ENCODE measurements around the gene SPRYD3. TPM values are rescaled to one million over a fixed set of nuclear protein-coding genes. Genes with fewer than 3 reads are reported as not detected.

The SPRYD3 gene
- total and polyA plus RNA-seq, 2 donors, result 9.1 to 17.3 TPM

DNA sequence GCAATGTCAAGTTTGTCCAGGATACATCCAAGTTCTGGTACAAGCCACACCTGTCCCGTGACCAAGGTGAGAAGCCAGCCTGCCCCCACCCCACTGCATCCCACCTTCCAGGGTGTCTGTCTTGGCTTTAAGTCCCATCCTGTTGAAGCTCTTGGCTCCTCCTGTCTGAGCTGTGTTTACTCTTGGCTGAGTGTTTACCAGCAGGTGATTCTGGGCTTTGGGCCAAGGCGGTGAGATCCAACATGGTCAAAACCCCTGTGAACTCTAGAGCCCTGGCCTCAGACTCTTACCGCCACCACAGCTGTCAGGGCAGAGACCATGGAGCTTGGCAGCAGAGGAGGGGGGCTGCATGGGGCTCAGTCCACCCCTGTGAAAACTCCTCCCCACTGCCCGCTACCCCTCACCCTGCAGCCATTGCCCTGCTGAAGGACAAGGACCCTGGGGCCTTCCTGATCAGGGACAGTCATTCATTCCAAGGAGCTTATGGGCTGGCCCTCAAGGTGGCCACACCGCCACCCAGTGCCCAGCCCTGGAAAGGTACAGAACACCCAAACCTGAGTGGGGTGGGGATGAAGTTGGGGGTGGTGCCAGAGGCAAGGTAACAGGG, 17.7 kb downstream of the SPRYD3 start:
- no peak for DNase-seq (ENCODE audit: low read depth in 6 of 9, low spot score in 9 of 9)
- WGBS, result 93% methylated on average over 5 of the region's 5 CpGs
- Histone ChIP-seq H3K27me3 (ENCODE audit: control insufficient read depth in 2 of 2, insufficient read depth in 1 of 2, low read length in 1 of 2) (no peaks in the 10 kb centered on the region), H3K4me3 (ENCODE audit: low read length in 2 of 2) (no peak overlapping the region), H3K36me3 (ENCODE audit: control insufficient read depth in 2 of 2, insufficient read depth in 2 of 2, low read length in 1 of 2) (peaks cover 16 to 29% of the 10 kb centered on the region in 2 donors), H3K4me1 (ENCODE audit: control insufficient read depth in 2 of 2, insufficient read depth in 2 of 2, low read length in 2 of 2) (peaks cover 0 to 11% of the 10 kb centered on the region in 2 donors), H3K9me3 (ENCODE audit: control insufficient read depth in 2 of 2, insufficient read depth in 1 of 2, low read length in 1 of 2) (no peaks in the 10 kb centered on the region), H3K27ac (ENCODE audit: low read depth in 1 of 2, low read length in 1 of 2) (no peak overlapping the region)

DNA sequence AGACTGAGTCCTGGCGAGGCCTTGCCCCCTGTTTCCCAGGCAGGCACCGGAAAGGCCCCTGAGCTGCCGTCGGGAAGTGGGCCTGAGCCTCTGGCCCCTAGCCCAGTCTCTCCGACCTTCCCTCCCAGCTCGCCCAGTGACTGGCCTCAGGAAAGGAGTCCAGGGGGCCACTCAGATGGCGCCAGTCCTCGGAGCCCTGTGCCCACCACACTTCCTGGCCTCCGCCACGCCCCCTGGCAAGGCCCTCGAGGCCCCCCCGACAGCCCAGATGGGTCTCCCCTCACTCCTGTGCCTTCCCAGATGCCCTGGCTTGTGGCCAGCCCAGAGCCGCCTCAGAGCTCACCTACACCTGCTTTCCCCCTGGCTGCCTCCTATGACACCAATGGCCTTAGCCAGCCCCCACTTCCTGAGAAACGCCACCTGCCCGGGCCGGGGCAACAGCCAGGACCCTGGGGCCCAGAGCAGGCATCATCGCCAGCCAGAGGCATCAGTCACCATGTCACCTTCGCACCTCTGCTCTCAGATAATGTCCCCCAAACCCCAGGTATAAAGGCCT, 18.4 kb downstream of the SPRYD3 start:
- DNase-seq (ENCODE audit: low read depth in 6 of 9, low spot score in 9 of 9), result no peak
- Histone ChIP-seq H3K9me3 (ENCODE audit: control insufficient read depth in 2 of 2, insufficient read depth in 1 of 2, low read length in 1 of 2) (no peaks in the 10 kb centered on the region), H3K27me3 (ENCODE audit: control insufficient read depth in 2 of 2, insufficient read depth in 1 of 2, low read length in 1 of 2) (no peaks in the 10 kb centered on the region), H3K27ac (ENCODE audit: low read depth in 1 of 2, low read length in 1 of 2) (no peak overlapping the region), H3K36me3 (ENCODE audit: control insufficient read depth in 2 of 2, insufficient read depth in 2 of 2, low read length in 1 of 2) (peaks cover 15 to 23% of the 10 kb centered on the region in 2 donors), H3K4me3 (ENCODE audit: low read length in 2 of 2) (no peak overlapping the region), H3K4me1 (ENCODE audit: control insufficient read depth in 2 of 2, insufficient read depth in 2 of 2, low read length in 2 of 2) (peaks cover 0 to 4% of the 10 kb centered on the region in 2 donors)
- WGBS, result 76% methylated on average over 18 of the region's 18 CpGs

DNA sequence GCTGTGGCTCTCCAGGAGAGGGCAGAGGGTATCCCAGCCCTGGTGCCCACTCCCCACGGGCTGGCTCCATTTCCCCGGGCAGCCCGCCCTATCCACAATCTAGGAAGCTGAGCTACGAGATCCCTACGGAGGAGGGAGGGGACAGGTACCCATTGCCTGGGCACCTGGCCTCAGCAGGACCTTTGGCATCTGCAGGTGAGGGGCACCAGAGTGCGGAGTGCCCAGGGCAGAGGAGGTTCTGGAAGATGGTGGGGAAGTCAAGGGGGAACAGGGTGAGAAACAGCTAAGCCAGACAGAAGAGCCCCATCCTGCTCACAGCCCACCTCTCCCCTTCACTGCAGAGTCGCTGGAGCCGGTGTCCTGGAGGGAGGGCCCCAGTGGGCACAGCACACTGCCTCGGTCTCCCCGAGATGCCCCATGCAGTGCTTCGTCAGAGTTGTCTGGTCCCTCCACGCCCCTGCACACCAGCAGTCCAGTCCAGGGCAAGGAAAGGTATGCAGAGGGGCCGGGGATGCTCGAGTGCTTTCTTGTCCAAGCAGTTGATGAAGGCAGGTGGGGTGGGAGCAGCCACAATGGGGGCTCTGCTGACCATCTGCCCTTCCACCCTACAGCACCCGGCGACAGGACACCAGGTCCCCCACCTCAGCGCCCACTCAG, 19.0 kb downstream of the SPRYD3 start:
- WGBS, result 93% methylated on average over 17 of the region's 17 CpGs
- H3K36me3 ChIP-seq (ENCODE audit: control insufficient read depth in 2 of 2, insufficient read depth in 2 of 2, low read length in 1 of 2), result peaks cover 10 to 17% of the 10 kb centered on the region in 2 donors
- DNase-seq (ENCODE audit: low read depth in 6 of 9, low spot score in 9 of 9), result no peak
- no peaks in the 10 kb centered on the region for H3K9me3 ChIP-seq (ENCODE audit: control insufficient read depth in 2 of 2, insufficient read depth in 1 of 2, low read length in 1 of 2)
- H3K4me1 ChIP-seq (ENCODE audit: control insufficient read depth in 2 of 2, insufficient read depth in 2 of 2, low read length in 2 of 2), result peaks cover 0 to 4% of the 10 kb centered on the region in 2 donors
- no peaks in the 10 kb centered on the region for H3K27me3 ChIP-seq (ENCODE audit: control insufficient read depth in 2 of 2, insufficient read depth in 1 of 2, low read length in 1 of 2)
- no peak overlapping the region for H3K4me3 ChIP-seq (ENCODE audit: low read length in 2 of 2)
- H3K27ac ChIP-seq (ENCODE audit: low read depth in 1 of 2, low read length in 1 of 2), result no peak overlapping the region

DNA sequence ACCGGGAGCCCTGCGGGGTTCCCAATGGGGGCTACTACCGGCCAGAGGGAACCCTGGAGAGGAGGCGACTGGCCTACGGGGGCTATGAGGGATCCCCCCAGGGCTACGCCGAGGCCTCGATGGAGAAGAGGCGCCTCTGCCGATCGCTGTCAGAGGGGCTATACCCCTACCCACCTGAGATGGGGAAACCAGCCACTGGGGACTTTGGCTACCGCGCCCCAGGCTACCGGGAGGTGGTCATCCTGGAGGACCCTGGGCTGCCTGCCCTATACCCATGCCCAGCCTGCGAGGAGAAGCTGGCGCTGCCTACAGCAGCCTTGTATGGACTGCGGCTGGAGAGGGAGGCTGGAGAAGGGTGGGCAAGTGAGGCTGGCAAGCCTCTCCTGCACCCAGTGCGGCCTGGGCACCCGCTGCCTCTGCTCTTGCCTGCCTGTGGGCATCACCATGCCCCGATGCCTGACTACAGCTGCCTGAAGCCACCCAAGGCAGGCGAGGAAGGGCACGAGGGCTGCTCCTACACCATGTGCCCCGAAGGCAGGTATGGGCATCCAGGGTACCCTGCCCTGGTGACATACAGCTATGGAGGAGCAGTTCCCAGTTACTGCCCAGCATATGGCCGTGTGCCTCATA, 19.6 kb downstream of the SPRYD3 start:
- Histone ChIP-seq H3K4me1 (ENCODE audit: control insufficient read depth in 2 of 2, insufficient read depth in 2 of 2, low read length in 2 of 2) (peaks cover 0 to 5% of the 10 kb centered on the region in 2 donors), H3K9me3 (ENCODE audit: control insufficient read depth in 2 of 2, insufficient read depth in 1 of 2, low read length in 1 of 2) (no peaks in the 10 kb centered on the region), H3K27me3 (ENCODE audit: control insufficient read depth in 2 of 2, insufficient read depth in 1 of 2, low read length in 1 of 2) (no peaks in the 10 kb centered on the region), H3K36me3 (ENCODE audit: control insufficient read depth in 2 of 2, insufficient read depth in 2 of 2, low read length in 1 of 2) (peaks cover 6 to 10% of the 10 kb centered on the region in 2 donors), H3K27ac (ENCODE audit: low read depth in 1 of 2, low read length in 1 of 2) (no peak overlapping the region), H3K4me3 (ENCODE audit: low read length in 2 of 2) (no peak overlapping the region)
- DNase-seq (ENCODE audit: low read depth in 6 of 9, low spot score in 9 of 9), result no peak
- 96% methylated on average over 24 of the region's 24 CpGs for WGBS

DNA sequence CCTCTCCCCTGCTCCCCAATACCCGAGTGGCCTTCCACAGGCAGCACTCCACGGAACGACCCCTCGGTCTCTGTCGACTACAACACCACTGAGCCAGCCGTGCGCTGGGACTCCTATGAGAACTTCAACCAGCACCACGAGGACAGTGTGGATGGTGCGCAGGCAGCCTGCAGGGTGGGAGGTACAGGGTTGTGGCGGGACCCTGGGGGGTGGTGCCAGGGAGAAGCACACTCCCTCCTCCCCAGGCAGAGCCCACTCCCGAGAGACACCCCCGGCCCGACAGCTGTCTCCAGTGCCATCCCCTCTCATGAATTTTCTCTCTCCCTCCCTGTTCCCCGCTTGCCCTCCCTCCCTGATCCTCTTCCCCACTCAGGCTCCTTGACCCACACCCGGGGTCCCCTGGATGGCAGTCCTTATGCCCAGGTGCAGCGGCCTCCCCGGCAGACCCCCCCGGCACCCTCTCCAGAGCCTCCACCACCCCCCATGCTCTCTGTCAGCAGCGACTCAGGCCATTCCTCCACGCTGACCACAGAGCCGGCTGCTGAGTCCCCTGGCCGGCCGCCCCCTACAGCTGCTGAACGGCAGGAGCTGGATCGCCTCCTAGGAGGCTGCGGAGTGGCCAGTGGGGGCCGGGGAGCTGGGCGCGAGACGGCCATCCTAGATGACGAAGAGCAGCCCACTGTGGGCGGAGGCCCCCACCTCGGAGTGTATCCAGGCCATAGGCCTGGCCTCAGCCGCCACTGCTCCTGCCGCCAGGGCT, 20.3 kb downstream of the SPRYD3 start:
- Histone ChIP-seq H3K27me3 (ENCODE audit: control insufficient read depth in 2 of 2, insufficient read depth in 1 of 2, low read length in 1 of 2) (peaks cover 0 to 4% of the 10 kb centered on the region in 2 donors), H3K4me1 (ENCODE audit: control insufficient read depth in 2 of 2, insufficient read depth in 2 of 2, low read length in 2 of 2) (peaks cover 0 to 10% of the 10 kb centered on the region in 2 donors), H3K9me3 (ENCODE audit: control insufficient read depth in 2 of 2, insufficient read depth in 1 of 2, low read length in 1 of 2) (no peaks in the 10 kb centered on the region), H3K36me3 (ENCODE audit: control insufficient read depth in 2 of 2, insufficient read depth in 2 of 2, low read length in 1 of 2) (peaks cover 3 to 4% of the 10 kb centered on the region in 2 donors), H3K27ac (ENCODE audit: low read depth in 1 of 2, low read length in 1 of 2) (no peak overlapping the region), H3K4me3 (ENCODE audit: low read length in 2 of 2) (no peak overlapping the region)
- 95% methylated on average over 35 of the region's 35 CpGs for WGBS
- no peak for DNase-seq (ENCODE audit: low read depth in 6 of 9, low spot score in 9 of 9)

DNA sequence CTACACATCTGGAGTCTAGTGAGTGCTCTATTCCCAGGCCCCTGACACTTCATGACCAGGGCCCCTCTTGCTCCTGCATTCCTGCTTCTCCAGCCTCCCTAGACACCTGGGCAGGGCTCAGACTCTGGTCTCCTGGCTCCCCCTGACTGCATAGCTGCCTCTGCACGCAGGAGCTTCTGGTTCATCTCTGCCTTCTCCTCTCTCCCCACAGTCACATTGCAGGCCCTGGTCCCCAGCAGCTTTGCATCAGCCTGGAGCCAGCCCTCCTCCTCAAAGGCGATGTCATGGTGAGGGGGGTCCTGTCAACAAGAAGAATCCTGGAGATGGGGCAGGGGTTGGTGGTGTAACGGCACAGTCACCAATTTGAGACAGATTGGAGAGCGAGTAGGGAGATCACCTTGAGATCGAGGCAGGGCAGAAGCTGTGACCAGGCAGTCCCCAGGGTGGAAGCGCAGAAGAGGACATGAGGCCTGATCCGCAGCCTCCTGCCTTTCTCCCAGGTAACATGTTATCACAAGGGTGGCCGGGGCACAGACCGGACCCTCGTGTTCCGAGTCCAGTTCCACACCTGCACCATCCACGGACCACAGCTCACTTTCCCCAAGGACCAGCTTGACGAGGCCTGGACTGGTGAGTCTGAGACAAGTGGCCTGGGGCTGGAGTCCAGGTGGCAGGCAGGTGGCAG, 21.2 kb downstream of the SPRYD3 start:
- Histone ChIP-seq H3K9me3 (ENCODE audit: control insufficient read depth in 2 of 2, insufficient read depth in 1 of 2, low read length in 1 of 2) (no peaks in the 10 kb centered on the region), H3K4me3 (ENCODE audit: low read length in 2 of 2) (no peak overlapping the region), H3K27ac (ENCODE audit: low read depth in 1 of 2, low read length in 1 of 2) (no peak overlapping the region), H3K4me1 (ENCODE audit: control insufficient read depth in 2 of 2, insufficient read depth in 2 of 2, low read length in 2 of 2) (peaks cover 0 to 15% of the 10 kb centered on the region in 2 donors), H3K36me3 (ENCODE audit: control insufficient read depth in 2 of 2, insufficient read depth in 2 of 2, low read length in 1 of 2) (no peaks in the 10 kb centered on the region), H3K27me3 (ENCODE audit: control insufficient read depth in 2 of 2, insufficient read depth in 1 of 2, low read length in 1 of 2) (peaks cover 0 to 6% of the 10 kb centered on the region in 2 donors)
- 95% methylated on average over 13 of the region's 13 CpGs for WGBS
- no peak for DNase-seq (ENCODE audit: low read depth in 6 of 9, low spot score in 9 of 9)

DNA sequence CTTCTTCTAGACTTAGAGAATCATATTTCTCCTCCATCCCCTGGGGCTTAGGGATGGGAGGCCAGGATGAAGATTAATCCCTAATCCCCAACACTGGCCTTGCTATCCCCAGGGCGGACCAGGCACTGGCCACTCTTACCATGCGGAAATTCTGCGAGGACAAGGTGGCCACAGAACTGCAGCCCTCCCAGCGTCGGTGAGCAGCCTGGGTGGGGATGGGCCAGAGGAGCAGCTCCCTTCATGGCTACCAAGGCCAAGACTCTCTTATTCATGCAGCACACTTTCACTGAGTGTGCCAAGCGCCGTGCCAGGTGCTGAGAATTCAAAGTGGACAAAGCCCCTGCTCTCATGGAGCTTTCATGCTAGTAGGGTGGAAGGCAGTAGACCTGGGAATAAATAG, 22.3 kb downstream of the SPRYD3 start:
- 98% methylated on average over 7 of the region's 7 CpGs for WGBS
- no peak for DNase-seq (ENCODE audit: low read depth in 6 of 9, low spot score in 9 of 9)
- peaks cover 0 to 6% of the 10 kb centered on the region in 2 donors for H3K27me3 ChIP-seq (ENCODE audit: control insufficient read depth in 2 of 2, insufficient read depth in 1 of 2, low read length in 1 of 2)
- H3K36me3 ChIP-seq (ENCODE audit: control insufficient read depth in 2 of 2, insufficient read depth in 2 of 2, low read length in 1 of 2), result no peaks in the 10 kb centered on the region
- H3K27ac ChIP-seq (ENCODE audit: low read depth in 1 of 2, low read length in 1 of 2), result no peak overlapping the region
- no peaks in the 10 kb centered on the region for H3K9me3 ChIP-seq (ENCODE audit: control insufficient read depth in 2 of 2, insufficient read depth in 1 of 2, low read length in 1 of 2)
- H3K4me3 ChIP-seq (ENCODE audit: low read length in 2 of 2), result no peak overlapping the region
- H3K4me1 ChIP-seq (ENCODE audit: control insufficient read depth in 2 of 2, insufficient read depth in 2 of 2, low read length in 2 of 2), result peaks cover 0 to 19% of the 10 kb centered on the region in 2 donors

DNA sequence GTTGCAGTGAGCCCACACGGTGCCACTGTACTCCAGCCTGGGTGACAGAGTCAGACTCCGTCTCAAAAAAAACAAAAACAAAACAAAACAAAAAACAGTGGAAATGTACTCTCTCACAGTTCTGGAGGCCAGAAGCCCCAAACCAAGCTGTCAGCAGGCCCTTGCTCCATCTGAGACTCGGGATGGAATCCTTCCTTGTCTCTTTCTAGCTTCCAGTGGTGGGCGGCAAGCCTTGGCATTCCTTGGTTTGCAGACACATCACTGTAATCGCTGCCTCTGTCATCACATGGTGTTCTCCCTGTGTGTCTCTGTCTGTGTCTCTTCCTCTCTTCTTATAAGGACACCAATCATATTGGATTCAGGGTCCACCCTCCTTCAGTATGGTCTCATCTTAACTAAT, 22.9 kb downstream of the SPRYD3 start:
- no peaks in the 10 kb centered on the region for H3K36me3 ChIP-seq (ENCODE audit: control insufficient read depth in 2 of 2, insufficient read depth in 2 of 2, low read length in 1 of 2)
- peaks cover 0 to 6% of the 10 kb centered on the region in 2 donors for H3K27me3 ChIP-seq (ENCODE audit: control insufficient read depth in 2 of 2, insufficient read depth in 1 of 2, low read length in 1 of 2)
- no peak for DNase-seq (ENCODE audit: low read depth in 6 of 9, low spot score in 9 of 9)
- no peak overlapping the region for H3K4me3 ChIP-seq (ENCODE audit: low read length in 2 of 2)
- 97% methylated on average over 5 of the region's 5 CpGs for WGBS
- no peaks in the 10 kb centered on the region for H3K9me3 ChIP-seq (ENCODE audit: control insufficient read depth in 2 of 2, insufficient read depth in 1 of 2, low read length in 1 of 2)
- H3K27ac ChIP-seq (ENCODE audit: low read depth in 1 of 2, low read length in 1 of 2), result no peak overlapping the region
- H3K4me1 ChIP-seq (ENCODE audit: control insufficient read depth in 2 of 2, insufficient read depth in 2 of 2, low read length in 2 of 2), result peaks cover 0 to 20% of the 10 kb centered on the region in 2 donors
